GM12865 (cell line): ENCODE results near the gene USH2A.

Experiments
- DNase-seq: peaks from one replicate; pipeline ENCODE4 v3.0.0; 2010; ENCODE audit warnings: low read depth
- H3K4me3 ChIP-seq: 2 replicates; pipeline ENCODE4 v1.5.1; 2011; ENCODE audit warnings: mild to moderate bottlenecking, low read depth, low read length, control low read depth
- TF ChIP-seq, protein P1 (sequence below): IDR thresholded peaks from 2 replicates; pipeline ENCODE4 v1.5.1; 2011; ENCODE audit warnings: low read length, control low read depth, low read depth, inconsistent platforms; ENCODE audit not compliant: insufficient read depth; ENCODE audit errors: missing control alignments

USH2A gene

DNA sequence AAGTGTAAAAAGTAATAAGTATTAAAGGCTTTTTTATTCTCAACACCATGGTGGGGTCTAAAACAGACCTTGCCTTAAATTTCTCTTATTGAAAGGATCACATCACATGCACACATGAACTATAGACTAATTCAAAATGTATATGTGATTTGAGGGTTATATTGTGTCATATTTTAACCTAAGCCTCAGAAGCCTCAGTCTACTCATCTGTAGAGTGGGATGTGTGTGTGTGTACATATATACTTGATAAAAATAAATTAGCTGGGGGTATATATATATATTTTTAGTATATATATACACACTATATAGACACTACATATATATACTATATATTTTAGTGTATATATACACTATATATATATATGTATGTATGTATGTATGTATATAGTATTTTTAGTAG lies 797.3 kb downstream of the USH2A start:
- TF ChIP-seq, protein P1, sequence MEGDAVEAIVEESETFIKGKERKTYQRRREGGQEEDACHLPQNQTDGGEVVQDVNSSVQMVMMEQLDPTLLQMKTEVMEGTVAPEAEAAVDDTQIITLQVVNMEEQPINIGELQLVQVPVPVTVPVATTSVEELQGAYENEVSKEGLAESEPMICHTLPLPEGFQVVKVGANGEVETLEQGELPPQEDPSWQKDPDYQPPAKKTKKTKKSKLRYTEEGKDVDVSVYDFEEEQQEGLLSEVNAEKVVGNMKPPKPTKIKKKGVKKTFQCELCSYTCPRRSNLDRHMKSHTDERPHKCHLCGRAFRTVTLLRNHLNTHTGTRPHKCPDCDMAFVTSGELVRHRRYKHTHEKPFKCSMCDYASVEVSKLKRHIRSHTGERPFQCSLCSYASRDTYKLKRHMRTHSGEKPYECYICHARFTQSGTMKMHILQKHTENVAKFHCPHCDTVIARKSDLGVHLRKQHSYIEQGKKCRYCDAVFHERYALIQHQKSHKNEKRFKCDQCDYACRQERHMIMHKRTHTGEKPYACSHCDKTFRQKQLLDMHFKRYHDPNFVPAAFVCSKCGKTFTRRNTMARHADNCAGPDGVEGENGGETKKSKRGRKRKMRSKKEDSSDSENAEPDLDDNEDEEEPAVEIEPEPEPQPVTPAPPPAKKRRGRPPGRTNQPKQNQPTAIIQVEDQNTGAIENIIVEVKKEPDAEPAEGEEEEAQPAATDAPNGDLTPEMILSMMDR, result no peak
- H3K4me3 ChIP-seq, result no peak overlapping the region
- DNase-seq, result no peak

DNA sequence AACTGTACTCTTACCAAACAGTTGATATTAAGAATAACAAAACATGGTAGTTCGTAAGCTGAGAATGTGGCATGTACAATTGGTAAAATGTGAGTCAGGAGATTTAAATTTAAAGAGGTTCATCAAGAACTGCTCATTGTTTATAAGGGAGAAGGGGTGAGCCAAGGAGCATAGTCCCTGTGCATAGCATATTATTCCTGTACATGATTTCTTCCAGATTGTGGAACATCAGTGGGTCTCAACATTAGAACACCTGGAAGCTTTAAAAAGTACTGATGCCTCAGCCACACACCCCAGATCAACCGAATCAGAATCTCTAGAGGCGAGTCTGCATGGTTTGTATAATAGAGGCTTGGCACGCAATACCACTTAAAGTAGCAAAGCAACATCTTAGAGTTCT lies 800.1 kb downstream of the USH2A start:
- TF ChIP-seq, protein P1, result no peak
- no peak for DNase-seq
- H3K4me3 ChIP-seq, result no peak overlapping the region

DNA sequence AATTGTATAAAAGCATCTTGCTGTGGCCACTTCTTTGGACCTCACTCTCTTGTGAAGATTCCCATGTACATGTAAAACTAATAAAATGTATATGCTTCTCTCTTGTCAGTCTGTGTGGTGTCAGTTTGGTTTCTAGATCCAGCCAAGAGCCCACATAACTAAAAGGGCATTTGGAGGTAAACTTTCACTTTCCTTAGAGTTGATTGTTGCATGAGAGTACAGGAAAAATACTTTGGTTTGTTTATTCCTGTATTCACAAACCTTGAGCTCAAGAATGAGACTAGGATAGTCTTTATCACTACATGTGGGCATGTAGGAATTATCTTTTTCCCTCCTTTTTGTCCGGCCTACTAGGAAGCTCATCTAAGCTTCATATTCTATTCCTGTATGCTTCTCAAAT lies 805.3 kb downstream of the USH2A start:
- TF ChIP-seq, protein P1, result no peak

DNA sequence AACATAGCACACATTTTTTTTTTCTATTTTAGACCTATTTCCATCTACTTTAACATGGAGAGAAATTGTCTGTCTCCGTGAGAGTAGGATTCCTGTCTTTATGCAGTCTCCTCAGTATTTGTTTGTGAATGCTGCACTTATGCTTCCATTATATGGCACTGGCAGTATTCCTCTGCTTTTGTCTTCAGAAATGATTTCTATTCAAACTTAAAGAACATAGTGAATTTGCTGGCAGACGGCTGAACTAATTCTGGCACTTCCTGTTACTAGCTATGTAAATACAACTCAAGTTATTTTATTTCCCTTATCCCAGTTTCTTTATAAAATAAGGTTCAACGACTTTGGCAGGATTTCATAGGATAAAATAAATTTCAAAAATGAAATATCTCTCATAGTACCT lies 810.9 kb downstream of the USH2A start:
- TF ChIP-seq, protein P1, result no peak
- no peak for DNase-seq

More for the DNA sequence above, 805.3 kb downstream of the USH2A start:
- DNase-seq, result peak; percentile 19
- no peak overlapping the region for H3K4me3 ChIP-seq

DNA sequence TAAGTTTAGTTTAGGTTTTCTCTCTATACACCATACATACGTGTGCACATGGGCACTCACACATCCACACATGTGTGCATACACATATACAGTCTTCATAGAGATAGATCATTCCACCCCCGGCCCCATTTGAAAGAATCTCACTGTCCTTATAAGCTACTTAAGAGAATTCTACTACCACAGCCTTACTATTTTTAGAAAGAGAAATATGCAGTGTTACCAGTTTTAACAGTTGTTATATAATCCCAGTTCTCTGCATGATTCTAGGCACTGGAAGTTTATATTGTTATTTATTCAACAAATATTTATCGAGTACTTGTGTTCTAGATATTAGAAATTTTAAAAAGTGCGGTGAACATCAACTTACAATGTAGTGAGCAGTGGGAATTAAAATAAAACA lies 814.6 kb downstream of the USH2A start:
- H3K4me3 ChIP-seq, result no peak overlapping the region
- no peak for DNase-seq
- TF ChIP-seq, protein P1, result no peak

More for the DNA sequence above, 810.9 kb downstream of the USH2A start:
- no peak overlapping the region for H3K4me3 ChIP-seq

DNA sequence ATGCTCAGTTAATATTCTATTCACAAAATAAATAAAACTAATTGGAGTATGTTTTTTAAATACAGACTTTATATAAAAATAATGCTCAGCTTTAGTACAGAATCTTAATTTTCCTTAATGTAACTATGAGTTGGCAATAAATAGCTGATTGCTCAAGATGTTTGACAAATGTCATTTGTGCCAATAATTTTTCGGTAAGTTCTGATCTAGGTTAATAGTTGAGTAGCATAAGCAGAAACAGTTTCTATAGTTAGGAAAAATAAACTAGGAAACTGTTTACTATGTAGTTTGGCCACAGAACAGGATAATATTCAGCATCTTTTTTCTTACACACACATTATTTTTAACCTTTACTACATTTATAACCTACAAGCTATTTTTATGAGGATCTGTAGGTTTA lies 815.8 kb downstream of the USH2A start:
- DNase-seq, result no peak
- no peak overlapping the region for H3K4me3 ChIP-seq
- TF ChIP-seq, protein P1, result no peak

DNA sequence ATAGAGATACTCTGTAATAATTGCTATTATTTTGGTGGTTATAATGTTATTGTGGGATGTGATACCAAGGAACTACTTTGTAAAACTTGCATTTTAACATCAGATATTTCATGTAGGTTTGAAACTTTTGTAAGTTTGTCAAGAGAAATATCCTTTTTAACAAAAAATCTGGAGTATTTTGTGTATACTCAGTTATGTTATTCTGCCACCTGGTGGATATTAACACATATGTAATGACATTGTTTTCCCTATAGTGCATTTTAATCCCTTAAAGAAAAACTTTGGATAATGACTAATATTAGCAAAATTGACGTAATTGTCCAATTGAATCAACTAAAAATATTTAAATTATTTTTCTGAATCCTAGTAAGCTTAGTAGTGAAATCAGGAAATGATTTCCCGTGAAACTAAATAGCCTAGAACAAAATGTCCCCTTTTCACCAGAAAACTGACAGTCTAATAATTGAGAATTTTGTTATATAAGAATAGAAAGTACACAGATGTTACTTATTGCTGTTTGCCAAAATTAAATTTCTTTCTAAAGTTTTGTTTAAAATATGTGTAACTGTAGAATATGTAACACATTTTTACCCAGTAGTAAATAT lies 816.6 kb downstream of the USH2A start:
- TF ChIP-seq, protein P1, result peak; percentile 23
- no peak for DNase-seq

More for the DNA sequence above, 816.6 kb downstream of the USH2A start:
- H3K4me3 ChIP-seq, result no peak overlapping the region
